Epidermal melanocyte (primary cell): ENCODE measurements around the gene PCLAF.

Experiments used
- DNase-seq: peaks from one replicate; pipeline ENCODE4 v3.0.0; 2011; ENCODE audit warnings: low spot score; ENCODE audit not compliant: insufficient read length

PCLAF gene

DNA sequence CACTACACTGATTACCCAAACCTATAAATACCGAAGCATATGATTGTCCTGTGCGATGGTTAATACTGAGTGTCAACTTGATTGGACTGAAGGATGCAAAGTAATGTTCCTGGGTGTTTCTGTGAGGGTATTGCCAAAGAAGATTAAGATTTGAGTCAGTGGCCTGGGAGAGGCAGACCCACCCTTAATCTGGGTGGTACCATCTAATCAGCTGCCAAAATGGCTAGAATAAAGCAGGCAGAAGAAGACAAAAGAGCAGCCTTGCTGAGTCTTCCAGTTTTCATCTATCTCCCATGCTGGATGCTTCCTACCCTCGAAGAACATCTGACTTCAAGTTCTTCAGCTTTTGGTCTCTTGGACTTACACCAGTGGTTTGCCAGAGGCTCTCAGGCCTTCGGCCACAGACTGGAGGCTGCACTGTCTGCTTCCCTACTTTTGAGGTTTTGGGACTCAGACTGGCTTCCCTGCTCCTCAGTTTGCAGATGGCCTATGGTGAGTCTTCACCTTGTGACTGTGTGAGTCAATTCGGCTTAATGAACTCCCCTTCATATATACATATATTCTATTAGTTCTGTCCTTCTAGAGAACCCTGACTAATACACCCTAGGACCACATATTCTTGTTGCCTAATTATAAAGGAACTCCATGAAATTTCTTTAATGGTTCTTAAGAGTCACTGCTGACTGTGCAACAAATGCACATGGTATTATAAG lies 56.9 kb downstream of the PCLAF start:
- no peak for DNase-seq

DNA sequence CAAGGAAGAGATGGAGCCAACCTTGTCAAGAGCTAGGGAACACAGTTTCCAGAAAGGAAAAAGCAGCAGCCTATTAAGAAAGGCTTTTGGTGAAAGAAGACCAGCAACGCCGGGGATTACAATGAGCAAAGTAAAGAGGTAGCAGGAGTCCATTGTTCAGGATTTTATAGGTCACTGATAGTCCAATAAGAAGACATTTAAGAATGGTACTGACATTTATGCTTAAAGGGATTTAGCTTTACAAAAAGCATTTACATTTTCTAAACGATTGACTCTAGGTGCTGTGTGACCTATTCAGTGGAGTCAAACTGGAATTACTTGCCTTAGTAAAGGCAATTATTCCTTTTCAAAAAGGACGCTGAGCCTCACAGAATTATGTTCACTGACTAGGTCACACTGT lies 66.0 kb downstream of the PCLAF start:
- DNase-seq: no peak

DNA sequence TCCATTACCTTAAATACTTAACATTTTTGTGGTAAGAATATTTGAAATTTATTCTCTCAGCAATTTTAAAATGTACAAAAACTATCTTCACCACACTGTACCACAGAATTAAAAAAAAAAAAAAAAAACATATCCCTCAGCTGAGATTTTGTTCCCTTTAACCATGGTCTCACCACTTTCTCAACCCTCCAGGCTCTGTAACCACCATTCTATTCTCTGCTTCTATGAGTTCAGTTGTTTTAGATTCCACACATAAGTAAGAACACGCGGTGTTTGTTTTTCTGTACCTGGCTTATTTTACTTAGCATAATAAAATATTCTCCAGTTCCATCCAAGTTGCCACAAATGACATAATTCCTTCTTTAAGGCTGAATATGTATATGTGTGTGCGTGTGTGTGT lies 66.8 kb downstream of the PCLAF start:
- no peak for DNase-seq
